Thoracic aorta (tissue), 2 donors: ENCODE results near the gene ENTREP3. TPM values are rescaled to one million over a fixed set of nuclear protein-coding genes. Genes with fewer than 3 reads are reported as not detected.

Experiments used
- ATAC-seq: fragments of 150-250 bp; one replicate; pipeline ENCODE4 v1.8.0; 2017; ENCODE audit warnings: low read depth; ENCODE audit not compliant: insufficient number of reproducible peaks, low FRiP score
- DNase-seq: peaks from one replicate; pipeline ENCODE4 v3.0.0-alpha.2; 2020; ENCODE audit warnings: low spot score
- H3K27ac ChIP-seq, 2 donors: fragments of 200-600 bp; sonication (generic); 1 replicate in 1 of 2; 2 replicates in 1 of 2; pipeline ENCODE4 v1.5.1; 2016; ENCODE audit warnings: mild to moderate bottlenecking in 2 of 2, moderate library complexity in 2 of 2
- H3K27me3 ChIP-seq: fragments of 200-600 bp; sonication (generic); replicated peaks from 2 replicates; pipeline ENCODE4 v1.6.0; 2016; ENCODE audit warnings: mild to moderate bottlenecking; ENCODE audit not compliant: insufficient read depth
- H3K36me3 ChIP-seq: fragments of 200-600 bp; sonication (generic); one replicate; pipeline ENCODE4 v1.5.1; 2016
- H3K4me1 ChIP-seq, 2 donors: fragments of 200-600 bp; sonication (generic); 1 replicate in 1 of 2; 2 replicates in 1 of 2; pipeline versions ENCODE4 v1.5.1 to v1.6.0; 2016; ENCODE audit warnings: low read depth in 2 of 2, mild to moderate bottlenecking in 1 of 2; ENCODE audit not compliant: control insufficient read depth in 1 of 2
- H3K4me3 ChIP-seq: fragments of 200-600 bp; sonication (generic); 2 replicates; pipeline ENCODE4 v1.5.1; 2016; ENCODE audit warnings: mild to moderate bottlenecking
- H3K9me3 ChIP-seq: fragments of 200-600 bp; sonication (generic); 2 replicates; pipeline ENCODE4 v1.5.1; 2016
- CTCF ChIP-seq: fragments of 200-600 bp; sonication (generic); IDR thresholded peaks from one replicate; pipeline ENCODE4 v1.5.1; 2019; ENCODE audit warnings: antibody characterized with exemption
- total RNA-seq, 2 donors: library from RNA; depleted of rRNA; stranded (reverse); fragments of >200 nt; gene quantifications; one replicate each; pipeline versions ENCODE4 v1.1.0 to v1.2.3, GENCODE V29; 2016

Gene ENTREP3
- total RNA-seq, 2 donors from 2014 or later = 14.7 to 16.1 TPM

GRCh38 chr1:155300024-155300423, 44.7 kb upstream of the ENTREP3 start:
- no peaks in the 10 kb centered on the region for H3K9me3 ChIP-seq

GRCh38 chr1:155297384-155297783, 42.1 kb upstream of the ENTREP3 start:
- Histone ChIP-seq H3K9me3 (no peaks in the 10 kb centered on the region), H3K27ac (no peak overlapping the region), H3K4me1 (peaks cover 5 to 8% of the 10 kb centered on the region in 2 donors), H3K36me3 (no peaks in the 10 kb centered on the region), H3K27me3 (peaks cover 7% of the 10 kb centered on the region), H3K4me3 (no peak overlapping the region)
- TF ChIP-seq CTCF = no peak
- ATAC-seq (no peak), DNase-seq (no peak)

More at GRCh38 chr1:155300024-155300423, 44.7 kb upstream of the ENTREP3 start:
- H3K4me3 ChIP-seq = no peak overlapping the region
- TF ChIP-seq CTCF = no peak
- H3K27me3 ChIP-seq = peaks cover 7% of the 10 kb centered on the region
- DNase-seq (no peak), ATAC-seq (no peak)
- peaks cover 5 to 6% of the 10 kb centered on the region in 2 donors for H3K4me1 ChIP-seq
- no peaks in the 10 kb centered on the region for H3K36me3 ChIP-seq
- H3K27ac ChIP-seq = no peak overlapping the region

GRCh38 chr1:155296661-155297060, 41.4 kb upstream of the ENTREP3 start:
- DNase-seq = no peak
- Histone ChIP-seq H3K9me3 (no peaks in the 10 kb centered on the region), H3K36me3 (no peaks in the 10 kb centered on the region), H3K27me3 (peaks cover 7% of the 10 kb centered on the region), H3K27ac (no peak overlapping the region), H3K4me3 (no peak overlapping the region), H3K4me1 (peaks cover 5 to 8% of the 10 kb centered on the region in 2 donors)
- ATAC-seq = peak; percentile 24
- no peak for TF ChIP-seq CTCF

- Histone ChIP-seq H3K27me3 (peaks cover 7% of the 10 kb centered on the region), H3K9me3 (no peaks in the 10 kb centered on the region), H3K27ac (no peak overlapping the region), H3K4me3 (no peak overlapping the region), H3K36me3 (no peaks in the 10 kb centered on the region), H3K4me1 (peaks cover 5 to 8% of the 10 kb centered on the region in 2 donors)
- ATAC-seq (no peak), DNase-seq (no peak)
- no peak for TF ChIP-seq CTCF
Measured at GRCh38 chr1:155295942-155296267, 40.6 kb upstream of the ENTREP3 start.

GRCh38 chr1:155295183-155295941, 40.1 kb upstream of the ENTREP3 start:
- H3K9me3 ChIP-seq = no peaks in the 10 kb centered on the region
- peak overlapping the region; percentile 45 for H3K4me3 ChIP-seq
- peaks cover 5 to 8% of the 10 kb centered on the region in 2 donors for H3K4me1 ChIP-seq
- ATAC-seq = no peak
- DNase-seq = no peak
- no peaks in the 10 kb centered on the region for H3K36me3 ChIP-seq
- peaks cover 7% of the 10 kb centered on the region for H3K27me3 ChIP-seq
- TF ChIP-seq CTCF = no peak
- no peak overlapping the region for H3K27ac ChIP-seq
